HG03039 (cell line): Measurements from ENCODE around the gene HOXD9.

Source experiments
- ATAC-seq: cut with Tn5 transposase; IDR thresholded peaks from one replicate; pipeline ENCODE4 v1.9.1; 2021; ENCODE audit warnings: mild to moderate bottlenecking, moderate library complexity; ENCODE audit not compliant: unreplicated experiment

The HOXD9 gene

DNA sequence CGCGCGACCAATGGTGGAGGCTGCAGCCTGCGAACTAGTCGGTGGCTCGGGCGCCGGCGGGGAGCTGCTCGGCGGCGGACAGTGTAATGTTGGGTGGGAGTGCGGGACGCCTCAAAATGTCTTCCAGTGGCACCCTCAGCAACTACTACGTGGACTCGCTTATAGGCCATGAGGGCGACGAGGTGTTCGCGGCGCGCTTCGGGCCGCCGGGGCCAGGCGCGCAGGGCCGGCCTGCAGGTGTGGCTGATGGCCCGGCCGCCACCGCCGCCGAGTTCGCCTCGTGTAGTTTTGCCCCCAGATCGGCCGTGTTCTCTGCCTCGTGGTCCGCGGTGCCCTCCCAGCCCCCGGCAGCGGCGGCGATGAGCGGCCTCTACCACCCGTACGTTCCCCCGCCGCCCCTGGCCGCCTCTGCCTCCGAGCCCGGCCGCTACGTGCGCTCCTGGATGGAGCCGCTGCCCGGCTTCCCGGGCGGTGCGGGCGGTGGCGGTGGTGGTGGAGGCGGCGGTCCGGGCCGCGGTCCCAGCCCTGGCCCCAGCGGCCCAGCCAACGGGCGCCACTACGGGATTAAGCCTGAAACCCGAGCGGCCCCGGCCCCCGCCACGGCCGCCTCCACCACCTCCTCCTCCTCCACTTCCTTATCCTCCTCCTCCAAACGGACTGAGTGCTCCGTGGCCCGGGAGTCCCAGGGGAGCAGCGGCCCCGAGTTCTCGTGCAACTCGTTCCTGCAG is at the start of gene HOXD9:
Gene HOXD9 (plus strand): TSS at position 37 of the 728 bp plus-strand sequence. CDS start 50 bp downstream, at position 87.
- ATAC-seq: no peak

DNA sequence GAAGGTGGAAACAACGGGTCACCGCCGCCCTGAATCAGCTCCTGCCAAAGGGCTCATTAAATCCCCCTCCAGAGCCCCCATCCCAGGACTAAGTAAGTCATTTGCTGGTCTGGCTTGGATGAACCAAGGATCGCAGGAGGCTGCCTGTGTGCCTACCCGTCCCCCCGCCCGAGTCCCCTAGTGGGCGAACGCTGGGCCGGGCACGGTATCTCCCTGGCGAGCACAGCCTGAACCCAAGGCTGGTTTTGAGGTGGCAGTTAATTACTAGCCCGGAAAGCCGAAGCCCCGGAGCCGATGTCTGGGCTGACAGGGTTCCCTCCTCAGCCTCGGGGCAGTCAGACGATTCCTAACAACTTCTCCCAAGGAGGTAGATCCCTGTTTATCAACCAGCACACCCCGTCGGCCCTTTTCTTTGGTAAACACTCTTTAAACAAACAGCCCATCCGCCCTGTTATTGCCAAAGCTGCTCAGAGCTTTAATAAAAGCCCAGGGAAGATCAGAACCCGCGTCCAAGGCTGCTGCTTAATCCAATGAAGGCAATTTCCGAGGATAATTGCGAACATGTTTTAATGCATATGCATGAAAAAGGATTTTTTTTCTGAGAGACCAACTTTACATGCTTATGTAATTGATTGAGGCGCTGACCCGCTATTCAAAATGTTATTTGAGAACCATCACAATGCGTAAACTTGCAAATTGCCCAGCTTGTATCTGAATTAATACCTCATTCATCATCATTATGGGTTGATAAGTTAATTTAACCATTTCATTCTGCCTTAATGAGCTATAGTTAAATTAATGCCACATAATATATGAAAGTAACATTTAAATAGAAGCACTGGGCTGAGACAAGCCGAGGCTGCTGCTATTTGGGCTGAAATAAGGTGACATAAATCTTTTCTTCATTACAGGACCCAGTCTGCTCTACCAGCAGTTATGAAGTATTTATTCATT is 49.3 kb upstream of the HOXD9 start:
- no peak for ATAC-seq

DNA sequence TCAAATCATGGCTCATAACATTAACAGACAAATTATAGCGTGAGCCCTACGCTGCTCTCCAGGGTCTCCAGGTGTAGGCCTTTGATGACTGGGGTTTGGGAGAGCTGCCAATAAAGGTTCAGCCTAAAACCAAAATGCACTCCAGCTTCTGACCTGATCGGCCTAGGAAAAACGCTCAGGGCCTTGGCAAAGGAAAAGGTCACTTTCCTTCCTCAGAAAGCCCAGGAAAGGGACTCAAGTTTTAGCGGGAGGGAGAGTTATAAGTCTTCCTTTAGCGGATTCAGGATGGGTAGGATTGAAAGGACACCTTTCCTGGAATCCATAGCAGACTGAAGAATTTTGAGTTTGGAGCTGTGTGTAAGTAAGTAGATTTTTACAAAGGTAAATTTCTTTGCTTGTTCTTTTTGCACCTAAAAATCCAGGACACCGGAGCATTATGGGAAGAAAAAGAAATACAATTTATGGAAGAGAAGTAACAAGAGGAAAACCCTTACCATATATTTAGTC is 47.5 kb upstream of the HOXD9 start:
- ATAC-seq: no peak

DNA sequence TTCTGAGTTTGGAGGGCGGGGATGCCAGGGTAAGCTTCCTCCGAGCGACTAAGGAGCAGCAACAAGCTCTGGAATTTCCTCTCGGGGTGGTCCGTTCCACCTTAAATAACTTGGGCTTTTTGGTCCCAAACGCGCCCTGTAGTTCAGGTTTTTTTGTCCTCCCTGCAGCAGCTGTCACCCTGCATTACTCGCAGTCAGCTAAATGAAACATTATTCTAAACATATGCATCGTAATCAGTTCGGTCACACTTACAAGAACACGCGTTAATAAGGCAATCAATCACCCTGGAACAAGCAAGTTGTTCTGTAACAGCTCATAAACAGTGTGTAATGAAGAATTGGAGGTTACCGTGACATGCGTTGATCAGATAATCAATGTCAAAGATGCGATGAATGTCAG is 47.0 kb upstream of the HOXD9 start:
- no peak for ATAC-seq

DNA sequence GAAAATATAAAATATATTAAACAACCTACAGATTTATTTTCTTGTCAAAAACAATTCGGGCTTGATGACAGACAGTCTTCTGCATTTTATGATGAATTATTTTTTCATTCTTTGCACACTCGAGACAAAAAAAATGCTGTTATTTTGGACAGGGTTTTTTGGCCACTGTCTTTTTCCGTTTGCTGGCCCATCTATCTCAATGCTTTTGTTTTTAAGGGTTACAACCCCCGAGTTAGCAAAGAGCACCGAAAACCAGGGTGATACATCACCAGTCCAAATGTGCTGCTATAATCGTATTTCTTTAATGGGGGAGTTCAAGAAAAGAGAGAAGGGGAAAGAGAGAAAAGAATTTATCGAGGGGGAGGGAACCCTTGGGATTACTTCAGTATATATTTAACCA is 46.5 kb upstream of the HOXD9 start:
- ATAC-seq: no peak

DNA sequence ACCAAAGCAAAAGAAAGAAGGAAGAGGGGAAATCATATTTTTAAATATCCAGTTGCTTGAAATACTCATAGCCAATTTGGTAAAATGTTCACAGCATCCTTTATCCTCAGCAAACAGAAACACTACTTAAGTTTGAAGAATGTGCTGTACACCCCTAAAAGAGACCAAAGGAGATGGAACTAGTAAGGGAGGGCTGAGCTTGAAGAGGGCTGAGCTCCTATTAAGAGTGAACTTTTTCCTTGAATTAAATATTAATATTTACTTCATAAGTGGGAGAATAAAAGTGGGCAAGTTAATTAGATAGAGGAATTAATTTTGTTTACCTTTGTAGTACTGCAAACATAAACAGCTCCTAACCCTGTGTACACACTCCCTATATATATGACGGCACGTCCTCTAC is 45.7 kb upstream of the HOXD9 start:
- ATAC-seq: no peak

DNA sequence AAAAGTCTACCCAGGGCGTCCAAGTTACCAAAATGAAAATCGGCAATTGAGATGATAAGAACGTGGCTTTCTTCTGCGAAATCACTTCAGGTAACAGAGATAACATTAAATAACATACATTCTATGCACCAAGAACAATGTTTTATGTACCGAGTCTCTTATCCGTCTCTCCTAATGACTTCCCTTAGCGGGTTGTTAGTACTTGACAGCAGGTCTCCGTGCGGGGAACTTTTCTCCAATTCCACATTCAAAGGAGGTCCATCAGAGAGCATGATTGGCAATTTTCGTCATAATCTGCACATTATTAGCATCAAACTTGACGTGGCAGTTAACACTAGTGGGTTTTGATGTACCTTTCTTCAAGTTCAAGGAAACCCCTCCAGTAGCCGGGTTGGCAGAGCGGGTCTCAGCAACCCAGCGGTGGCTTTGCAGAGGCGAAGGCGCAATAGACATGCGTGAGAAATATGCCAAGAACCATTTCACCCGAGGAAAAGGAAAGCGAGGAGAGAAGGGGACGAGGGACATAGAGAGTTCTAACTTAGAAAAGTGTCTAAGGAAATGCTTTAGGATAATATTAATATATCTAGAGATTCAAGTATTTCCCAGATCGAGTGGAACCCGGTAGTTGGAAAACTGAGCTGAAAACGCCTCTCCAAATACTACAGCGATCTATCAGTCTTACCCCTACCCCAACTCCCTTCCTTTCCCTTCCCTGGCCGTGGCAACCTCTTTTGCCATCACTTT is 43.8 kb upstream of the HOXD9 start:
- ATAC-seq: no peak

DNA sequence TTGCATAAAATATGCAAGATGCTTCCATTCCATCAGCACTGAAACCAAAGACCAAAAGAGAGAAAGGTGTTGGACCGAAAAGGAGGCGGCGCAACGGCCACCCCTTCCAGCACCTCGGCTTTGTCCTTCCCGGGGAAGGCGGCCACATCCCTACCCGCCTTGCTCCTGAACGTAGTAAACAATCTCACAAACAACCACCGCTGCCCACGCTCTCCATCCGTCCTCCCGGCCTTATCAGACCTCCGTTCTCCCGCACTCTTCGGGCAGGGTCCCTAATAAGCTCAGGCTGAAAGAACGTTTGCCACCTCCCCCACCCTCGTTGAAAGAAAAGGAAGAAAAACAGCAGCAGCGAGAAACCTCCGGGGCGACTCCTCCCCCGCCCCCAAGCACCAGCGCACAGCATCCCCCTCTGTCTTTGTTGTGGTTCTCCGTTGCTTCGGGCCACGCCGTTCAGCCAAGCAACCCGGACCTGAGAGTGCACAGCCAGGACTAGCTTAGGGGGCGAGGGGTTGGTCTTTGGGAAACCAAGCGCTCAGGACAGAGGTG is 43.2 kb upstream of the HOXD9 start:
- ATAC-seq: no peak

DNA sequence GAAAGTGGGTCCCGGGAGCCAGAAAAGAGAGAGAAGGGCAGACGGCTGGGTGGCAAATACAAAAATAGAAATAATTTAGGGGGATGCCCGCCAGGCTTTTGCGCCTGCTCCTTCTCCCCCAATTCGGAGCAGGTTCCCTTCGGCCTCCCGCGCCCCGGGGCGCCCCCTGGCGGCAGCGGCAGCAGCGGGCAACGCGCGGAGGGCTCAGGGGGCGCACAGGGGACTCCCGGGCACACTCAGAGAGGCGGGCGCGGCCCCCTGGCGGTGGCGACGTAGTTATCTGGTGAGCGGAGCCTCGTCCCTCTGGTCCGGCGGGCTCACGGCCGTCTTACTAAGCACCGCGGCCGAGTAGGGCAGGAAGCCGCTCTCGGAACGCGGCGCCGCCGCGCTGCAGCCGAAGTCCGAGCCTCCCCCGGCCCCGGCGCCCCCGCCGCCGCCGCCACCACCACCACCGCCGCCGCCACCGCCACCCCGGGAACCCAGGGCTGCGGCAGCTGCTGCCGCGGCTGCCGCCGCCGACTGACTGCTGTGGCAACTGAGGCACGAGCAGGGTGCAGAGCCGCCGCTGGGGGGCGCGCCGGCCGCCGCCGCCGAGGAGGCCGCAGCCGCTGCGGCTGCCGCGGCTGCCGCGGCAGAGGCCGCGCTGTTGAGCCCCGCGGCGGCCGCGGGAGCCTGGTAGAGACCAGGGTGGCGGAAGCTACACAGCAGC is 42.5 kb upstream of the HOXD9 start:
- ATAC-seq: no peak

DNA sequence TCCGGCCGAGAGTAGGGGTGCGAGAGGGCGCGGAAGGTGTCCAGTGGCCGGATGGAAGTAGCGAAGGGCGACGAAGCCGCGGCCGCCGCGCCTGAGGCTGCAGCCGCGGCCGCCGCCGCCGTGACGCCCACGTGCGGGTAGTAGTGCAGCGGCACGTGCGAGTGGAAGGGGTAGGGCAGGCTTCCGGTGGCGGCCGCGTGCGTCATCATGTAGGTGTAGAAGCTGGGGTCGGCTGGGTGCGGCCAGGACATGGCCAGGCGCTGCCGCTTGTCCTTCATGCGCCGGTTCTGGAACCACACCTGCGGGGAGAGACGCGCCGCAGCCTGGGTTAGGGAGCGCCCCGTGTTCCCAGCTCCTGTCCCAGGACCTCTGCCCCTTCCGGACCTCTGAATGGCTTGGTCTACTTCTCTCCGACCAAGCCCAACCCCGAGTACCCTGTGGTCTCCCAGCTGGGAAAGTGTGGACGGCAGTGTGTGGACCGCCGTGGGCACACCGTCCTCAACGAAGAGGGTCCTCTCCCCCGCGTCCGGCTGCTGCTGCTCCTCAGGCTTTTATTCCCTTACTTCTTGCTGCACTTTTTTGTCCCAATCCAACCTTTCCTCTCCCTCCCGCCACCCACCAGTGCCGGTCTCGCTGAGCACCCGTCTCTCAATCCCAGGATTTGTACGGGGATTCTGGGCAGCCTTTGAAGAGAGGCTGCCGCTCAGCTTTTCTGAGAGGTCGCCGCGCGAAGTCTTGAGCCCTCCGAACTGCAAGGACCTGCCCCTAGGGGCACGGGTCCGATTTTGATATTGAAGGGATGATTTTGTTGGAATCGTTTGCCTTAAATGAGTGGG is 41.8 kb upstream of the HOXD9 start:
- ATAC-seq: no peak

DNA sequence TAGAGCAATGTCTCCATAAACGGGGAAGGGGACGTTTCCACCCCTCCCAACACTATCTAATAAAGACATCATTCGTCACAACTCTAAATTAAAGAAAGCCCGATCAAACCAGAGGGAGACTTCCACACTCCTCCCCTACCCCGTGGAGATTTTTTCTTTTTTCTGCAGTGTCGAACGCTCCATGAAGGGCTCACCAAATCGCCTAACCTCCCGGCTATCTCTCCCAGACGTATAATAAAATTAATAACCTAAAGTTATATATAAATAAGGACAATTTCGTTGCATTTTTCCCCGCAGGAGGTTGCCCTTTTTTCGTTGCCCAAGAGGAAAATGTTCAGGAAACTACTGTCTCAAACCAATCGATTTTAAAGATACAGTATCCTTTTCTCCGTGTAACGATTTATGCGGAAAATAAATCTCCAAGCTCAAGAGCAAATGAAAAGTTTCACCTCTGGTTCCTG is 41.1 kb upstream of the HOXD9 start:
- ATAC-seq: no peak

DNA sequence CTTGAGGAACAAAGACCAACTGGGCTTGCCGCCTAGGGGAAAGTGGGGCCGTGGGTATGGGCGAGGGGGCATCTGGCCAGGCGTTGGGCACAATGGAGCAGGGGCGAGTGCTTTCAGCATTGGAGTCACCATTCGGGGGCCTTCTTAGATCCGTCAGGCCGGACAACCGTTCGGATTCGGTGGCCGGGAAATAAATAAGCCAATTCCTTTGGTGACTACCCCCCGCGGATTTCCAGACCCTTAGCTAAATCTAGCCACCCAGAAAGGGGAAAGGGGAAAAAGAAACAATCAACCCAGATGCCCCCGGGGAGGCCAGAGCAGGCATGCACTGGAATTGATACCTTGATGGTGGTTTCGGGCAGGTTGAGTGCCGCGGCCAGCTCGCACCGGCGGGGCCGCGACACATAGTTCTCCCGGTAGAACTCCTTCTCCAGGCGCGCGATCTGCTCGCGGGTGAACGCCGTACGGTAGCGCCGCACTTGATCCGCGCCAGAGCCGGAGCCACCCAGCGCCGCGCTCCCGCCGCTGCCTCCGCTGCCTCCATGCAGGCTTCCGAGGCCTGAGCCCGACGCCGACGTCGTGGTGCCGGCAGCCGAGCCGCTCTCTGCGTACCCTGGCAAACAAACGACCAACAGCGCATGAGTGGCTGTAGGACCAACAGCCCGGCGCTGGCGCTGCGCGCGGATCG is 40.5 kb upstream of the HOXD9 start:
- no peak for ATAC-seq

DNA sequence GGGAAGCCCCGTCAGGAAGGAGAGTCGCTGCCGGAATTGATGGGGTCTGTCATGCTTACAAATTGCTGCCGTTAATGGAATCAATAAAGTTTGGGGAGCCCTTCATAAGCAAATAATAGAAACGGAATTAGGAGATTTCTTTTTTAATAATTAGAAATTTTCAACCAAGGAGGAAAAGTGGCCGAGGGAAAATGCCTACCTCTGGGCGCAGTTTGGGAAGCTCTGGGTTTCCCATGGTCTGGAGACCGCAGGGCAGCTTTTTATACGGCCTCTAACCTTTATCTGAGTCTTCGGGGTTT is 40.0 kb upstream of the HOXD9 start:
- ATAC-seq: no peak

DNA sequence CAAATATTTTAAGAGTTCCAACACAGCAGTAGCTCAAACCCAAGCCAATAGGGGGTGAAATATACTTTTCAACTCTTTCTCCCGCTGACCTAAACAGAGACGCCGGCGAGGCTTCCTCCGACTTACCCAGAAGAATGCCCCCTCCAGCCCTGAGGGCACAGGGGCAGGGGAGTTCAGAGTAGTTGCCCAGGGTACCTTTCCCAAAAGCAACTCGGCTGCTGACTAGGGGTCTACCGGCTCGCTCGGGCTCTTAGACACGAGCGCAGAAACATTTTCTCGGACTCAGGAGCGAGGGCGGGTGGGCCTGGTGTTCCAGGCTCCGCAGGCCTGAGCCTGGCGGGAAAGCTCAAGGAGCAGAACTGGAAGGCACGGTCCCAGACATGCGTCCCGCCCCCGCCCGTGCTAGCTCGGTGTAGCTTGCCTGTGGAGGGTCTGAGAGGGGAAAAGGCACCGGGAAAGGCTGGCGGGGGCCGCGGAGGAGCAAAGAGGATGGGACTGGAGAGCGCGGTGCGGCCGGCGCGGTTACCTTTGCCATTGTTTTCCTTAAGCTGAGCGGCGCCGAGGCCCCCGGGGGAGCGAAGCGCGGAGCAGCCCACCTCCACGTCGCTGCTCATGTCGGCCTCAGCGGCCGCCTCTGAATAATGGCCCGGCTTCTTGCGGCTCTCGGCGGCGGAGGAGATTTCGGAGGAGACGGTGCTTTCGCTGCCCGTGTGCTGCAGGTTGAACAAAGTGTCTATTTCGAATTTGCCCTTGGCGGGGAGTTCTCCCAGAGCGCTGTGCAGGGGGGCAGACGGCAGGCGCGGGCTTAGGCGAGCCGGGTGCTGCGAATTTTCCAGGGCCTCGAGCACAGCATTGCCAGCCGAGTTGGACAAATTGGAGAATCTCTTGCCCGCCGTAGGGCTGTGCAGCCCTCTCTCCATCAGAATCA is 39.4 kb upstream of the HOXD9 start:
- ATAC-seq: no peak

DNA sequence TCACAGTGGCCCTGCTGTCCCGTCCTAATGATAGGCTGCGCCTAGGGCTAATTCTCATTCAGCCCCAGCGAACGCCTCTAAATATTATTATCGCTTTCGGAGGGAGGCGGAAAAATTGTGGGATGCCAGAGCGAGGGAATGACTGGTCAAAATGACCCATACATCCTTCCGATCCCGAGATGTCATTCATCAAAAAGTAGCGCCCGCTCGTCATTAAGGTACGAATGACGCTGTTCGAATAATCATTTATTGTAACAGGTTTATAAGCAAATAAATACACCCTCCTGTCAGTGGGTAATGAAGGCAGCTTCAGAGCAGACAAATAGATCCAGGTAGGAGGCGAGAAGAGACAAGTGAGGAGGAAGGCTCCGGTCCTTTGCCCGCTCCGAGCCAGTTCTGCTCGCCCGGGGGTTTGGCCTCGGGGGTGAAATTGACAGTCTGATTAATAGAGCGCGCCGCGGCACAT is 38.7 kb upstream of the HOXD9 start, which contains the start of gene EVX2:
Gene EVX2 (minus strand): TSS at position 167 of the 466 bp plus-strand sequence. CDS start 186 bp downstream, outside the sequence.
- no peak for ATAC-seq

DNA sequence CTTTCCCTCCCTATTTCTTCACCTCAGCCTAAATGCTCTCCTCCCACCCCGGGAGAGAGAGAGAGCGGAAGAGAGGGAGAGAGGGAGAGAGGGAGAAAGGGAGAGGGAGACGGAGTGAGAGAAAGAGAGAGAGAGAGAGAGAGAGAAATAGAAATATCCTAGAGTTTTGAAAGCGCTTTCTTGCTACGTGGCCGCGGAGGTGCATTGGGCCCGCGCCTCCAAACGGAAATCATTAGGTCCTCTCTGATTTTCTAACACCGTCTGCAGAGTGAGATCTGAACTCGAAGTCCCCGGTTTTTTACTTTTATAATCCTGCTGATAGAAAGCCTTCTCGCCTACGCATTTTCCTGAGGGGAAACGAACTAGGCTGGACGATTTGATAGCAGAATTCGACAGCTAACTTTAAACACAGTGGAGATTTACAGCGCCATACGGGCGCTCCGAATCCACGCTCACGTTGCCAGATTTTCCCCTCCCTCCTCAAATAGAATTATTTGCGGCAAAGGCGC is 37.9 kb upstream of the HOXD9 start:
- no peak for ATAC-seq

DNA sequence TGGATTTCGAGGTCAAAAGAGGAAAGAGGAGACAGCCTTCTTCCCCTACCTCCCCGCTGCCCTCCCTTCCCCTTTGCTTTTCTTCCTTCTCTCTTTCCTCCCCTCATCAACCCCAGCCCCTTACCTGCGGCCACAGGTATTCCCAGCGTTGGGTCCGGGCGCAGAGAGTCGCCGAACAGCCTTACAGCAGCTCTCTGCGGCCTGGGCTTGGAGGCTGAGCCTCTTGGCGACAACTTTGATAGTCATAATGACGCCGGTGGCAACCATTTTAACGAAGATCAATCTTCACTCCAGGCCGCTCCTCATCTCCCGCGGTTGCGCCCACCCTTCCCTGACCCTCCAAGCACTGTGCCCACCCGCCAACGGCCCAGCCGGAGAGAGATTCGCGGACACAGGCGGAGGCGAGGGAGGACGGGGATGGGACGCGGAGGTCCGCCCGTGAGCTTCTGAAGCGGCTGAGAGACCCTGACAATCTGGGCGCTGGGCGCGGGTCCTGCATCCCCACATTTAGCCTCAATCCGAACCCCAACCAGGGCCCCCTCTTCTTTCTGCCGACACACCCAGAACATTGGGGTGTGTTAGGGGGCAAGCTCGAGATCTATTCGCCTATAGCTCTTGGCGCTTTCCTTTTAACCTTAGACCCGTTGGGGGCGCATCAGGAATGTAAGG is 37.3 kb upstream of the HOXD9 start:
- no peak for ATAC-seq
